Endothelial cell of umbilical vein (primary cell): ENCODE results near the gene MVB12B. TPM values are rescaled to one million over a fixed set of nuclear protein-coding genes. Genes with fewer than 3 reads are reported as not detected.

ENCODE experiments used
- BruUV-seq: library from RNA; stranded (reverse); fragments of 400-500 nt; replicated peaks from 2 replicates; lab custom pipeline; 2021; lab: Mats Ljungman, UMichigan
- CTCF ChIA-PET: fragments of 300-600, 350-600 bp; sonication (Branson Sonifier 250); formaldehyde crosslinking; loops from one replicate; lab custom pipeline; 2021; ENCODE audit warnings: antibody characterized with exemption, inconsistent platforms; lab: Charles Lee
- POLR2A ChIA-PET: fragments of 300-600, 350-600 bp; sonication (Branson Sonifier 250); formaldehyde crosslinking; loops from one replicate; lab custom pipeline; 2021; ENCODE audit warnings: antibody characterized with exemption, inconsistent platforms; lab: Charles Lee
- DNase-seq: peaks from one replicate; pipeline ENCODE4 v3.0.0-alpha.2; 2011; ENCODE audit warnings: low read depth, low spot score
- FAIRE-seq: peaks from 2 replicates; lab custom pipeline; 2011; peaks lifted over from hg19 to GRCh38; lab: Jason Lieb, UNC
- H2AFZ ChIP-seq: 2 replicates; pipeline ENCODE4 v1.6.0; 2012; ENCODE audit warnings: low read depth, low read length, control low read depth, inconsistent platforms
- H3K27ac ChIP-seq: 2 replicates; pipeline ENCODE4 v1.5.1; 2011; ENCODE audit warnings: low read depth, mild to moderate bottlenecking, control low read depth, low read length, moderate library complexity; ENCODE audit not compliant: insufficient read depth
- H3K27me3 ChIP-seq, 2 experiments: 2 replicates each; pipeline versions ENCODE4 v1.6.0 to v1.6.1; 2011; ENCODE audit warnings: low read length in 2 of 2, mixed read lengths in 1 of 2; ENCODE audit not compliant: control insufficient read depth in 2 of 2, insufficient read depth in 2 of 2
- H3K36me3 ChIP-seq, 2 experiments: 2 replicates in 1 of 2; 3 replicates in 1 of 2; pipeline ENCODE4 v1.5.1; 2011; ENCODE audit warnings: low read length in 2 of 2, mild to moderate bottlenecking in 1 of 2, moderate library complexity in 1 of 2; ENCODE audit not compliant: control insufficient read depth in 2 of 2, insufficient read depth in 2 of 2; ENCODE audit errors: extremely low read depth in 1 of 2
- H3K4me1 ChIP-seq: 3 replicates; pipeline ENCODE4 v1.5.1; 2011; ENCODE audit warnings: mild to moderate bottlenecking, low read length; ENCODE audit not compliant: control insufficient read depth, insufficient read depth; ENCODE audit errors: extremely low read depth
- H3K4me2 ChIP-seq: 2 replicates; pipeline ENCODE4 v1.6.1; 2011; ENCODE audit warnings: low read length, control low read depth, mixed read lengths; ENCODE audit not compliant: insufficient read depth
- H3K4me3 ChIP-seq, 3 experiments: fragments of 200-600 bp in 1 of 3; sonication (generic), shearing (Covaris generic) in 1 of 3; replicated peaks in 1 of 3; 2 replicates each; pipeline ENCODE4 v1.5.1; 2011 to 2016; ENCODE audit warnings: control low read depth in 3 of 3, low read length in 3 of 3, mild to moderate bottlenecking in 2 of 3, inconsistent platforms in 1 of 3, low read depth in 1 of 3, moderate library complexity in 1 of 3; ENCODE audit not compliant: insufficient read depth in 1 of 3
- H3K79me2 ChIP-seq: 2 replicates; pipeline ENCODE4 v1.6.0; 2012; ENCODE audit warnings: low read length, inconsistent platforms; ENCODE audit not compliant: control insufficient read depth, insufficient read depth
- H3K9ac ChIP-seq: replicated peaks from 2 replicates; pipeline ENCODE3; 2011; ENCODE audit warnings: low read length, control low read depth; ENCODE audit not compliant: insufficient read depth; ENCODE audit errors: extremely low read depth
- H3K9me1 ChIP-seq: replicated peaks from 3 replicates; pipeline ENCODE4 v1.6.0; 2011; ENCODE audit warnings: mild to moderate bottlenecking, low read length; ENCODE audit not compliant: control insufficient read depth, insufficient read depth; ENCODE audit errors: extremely low read depth
- H3K9me3 ChIP-seq: replicated peaks from 2 replicates; pipeline ENCODE4 v1.5.1; 2012; ENCODE audit warnings: low read length, inconsistent platforms; ENCODE audit not compliant: control insufficient read depth, insufficient read depth
- H4K20me1 ChIP-seq: replicated peaks from 2 replicates; pipeline ENCODE3; 2011; ENCODE audit warnings: mild to moderate bottlenecking, low read length; ENCODE audit not compliant: control insufficient read depth, insufficient read depth; ENCODE audit errors: extremely low read depth
- CTCF ChIP-seq, 2 donors: IDR thresholded peaks; 1 replicate in 1 of 2; 2 replicates in 1 of 2; pipeline ENCODE4 v1.5.1; 2011; ENCODE audit warnings: low read length in 2 of 2, mild to moderate bottlenecking in 2 of 2, moderate library complexity in 2 of 2, control low read depth in 1 of 2, inconsistent platforms in 1 of 2, low read depth in 1 of 2; ENCODE audit not compliant: insufficient read depth in 1 of 2; ENCODE audit errors: extremely low read depth in 1 of 2
- EZH2 ChIP-seq: IDR thresholded peaks from 2 replicates; pipeline ENCODE4 v1.6.1; 2012; ENCODE audit warnings: borderline replicate concordance, low read depth, mild to moderate bottlenecking, moderate library complexity, low read length, inconsistent platforms; ENCODE audit not compliant: severe bottlenecking
- GATA2 ChIP-seq: IDR thresholded peaks from 2 replicates; pipeline ENCODE4 v1.7.0; 2011; ENCODE audit warnings: low read depth, mild to moderate bottlenecking, moderate library complexity, mixed read lengths, low read length; ENCODE audit not compliant: insufficient read length, insufficient read depth
- JUN ChIP-seq: IDR thresholded peaks from 2 replicates; pipeline ENCODE4 v1.6.1; 2011; ENCODE audit warnings: borderline replicate concordance, low read depth; ENCODE audit not compliant: insufficient read length, insufficient read depth
- POLR2AphosphoS5 ChIP-seq: IDR thresholded peaks from 2 replicates; pipeline ENCODE4 v1.6.1; 2012; ENCODE audit warnings: low read depth, mild to moderate bottlenecking, control low read depth, low read length, moderate library complexity; ENCODE audit not compliant: insufficient read depth
- dilution Hi-C: fragments of 300-500 bp; cut with MboI; formaldehyde crosslinking; loops from one replicate; pipeline ENCODE4 v1.15.0; 2019; ENCODE audit warnings: low sequenced_read_pairs; ENCODE audit not compliant: extremely low pct_ligation_motif_present
- intact Hi-C: fragments of 100-400 bp; cut with micrococcal nuclease; formaldehyde crosslinking; loops from one replicate; pipeline ENCODE4 v1.10.0; 2022
- polyA plus RNA-seq, 4 experiments: library from polyadenylated mRNA; depleted of rRNA in 3 of 4; stranded (reverse) in 3 of 4; unstranded in 1 of 4; fragments of >200 nt; gene quantifications; 2 replicates each; pipeline versions ENCODE4 v1.2.1 to v1.2.3, GENCODE V29; 2011 to 2012; ENCODE audit warnings: missing spikeins in 1 of 4
- total RNA-seq: library from RNA; stranded (reverse); gene quantifications from 2 replicates; pipeline ENCODE4 v1.2.3, GENCODE V29; 2021
- TF ChIP-seq, protein P1 (sequence below): IDR thresholded peaks from 2 replicates; pipeline ENCODE4 v1.6.1; 2011; ENCODE audit not compliant: insufficient read depth, insufficient read length

MVB12B gene
- total and polyA plus RNA-seq, 2 donors (not counting 3 experiments of a cell fraction or from before 2014, with no cell fraction given), result 6.6 to 17.3 TPM

GRCh38 chr9:126401581-126401980 lies 75.0 kb downstream of the MVB12B start:
- Histone ChIP-seq H3K79me2 (no peaks in the 10 kb centered on the region), H3K9me1 (no peaks in the 10 kb centered on the region), H3K4me2 (no peak overlapping the region), H3K9me3 (no peaks in the 10 kb centered on the region), H3K4me1 (no peaks in the 10 kb centered on the region), H2AFZ (no peak overlapping the region), H4K20me1 (no peaks in the 10 kb centered on the region), H3K36me3 (peaks cover 0 to 8% of the 10 kb centered on the region in 2 experiments), H3K4me3 (no peak overlapping the region), H3K27me3 (no peaks in the 10 kb centered on the region), H3K27ac (no peak overlapping the region), H3K9ac (no peak overlapping the region)
- ChIA-PET POLR2A (no interaction called here), CTCF (interaction anchor here (1.1 to 7.2 kb wide), 3 partner anchors 89 to 98 kb away, joined by 3 to 188 read pairs (median 91); no protein-coding TSS in a partner anchor)
- DNase-seq (no peak), FAIRE-seq (no peak)
- TF ChIP-seq, protein P1, sequence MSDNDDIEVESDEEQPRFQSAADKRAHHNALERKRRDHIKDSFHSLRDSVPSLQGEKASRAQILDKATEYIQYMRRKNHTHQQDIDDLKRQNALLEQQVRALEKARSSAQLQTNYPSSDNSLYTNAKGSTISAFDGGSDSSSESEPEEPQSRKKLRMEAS, result no peak
- no peak for TF ChIP-seq CTCF (IDR thresholded peaks at IDR 0.05; ENCODE audit: extremely low read depth in 1 of 2, insufficient read depth in 1 of 2, low read depth in 1 of 2, low read length in 2 of 2)
- TF ChIP-seq JUN, result no peak
- no peak for TF ChIP-seq GATA2
- no TSS peak for BruUV-seq
- intact Hi-C loops (no loop called here), dilution Hi-C loops (no loop called here)

DNA sequence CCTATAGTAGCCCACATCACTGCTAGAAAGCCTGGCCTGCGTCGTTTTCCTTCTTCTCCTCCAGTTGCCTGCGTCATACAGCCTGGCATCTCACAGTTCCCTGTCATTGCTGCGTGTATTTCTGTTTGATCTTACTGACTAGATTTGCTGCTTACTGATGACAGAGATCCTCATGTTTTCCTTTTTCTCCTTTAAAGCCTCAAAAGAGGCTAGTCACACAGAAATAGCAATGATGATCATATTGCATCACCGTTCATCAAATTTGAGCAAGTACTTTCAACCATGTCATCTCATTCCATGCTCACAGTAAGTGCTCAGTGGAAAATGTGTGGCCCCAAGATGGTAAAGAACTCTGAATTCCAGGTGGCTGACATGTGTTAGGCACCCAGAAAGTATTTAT lies 76.8 kb downstream of the MVB12B start:
- POLR2A ChIA-PET, result no interaction called here
- dilution Hi-C loops, result no loop called here
- no TSS peak for BruUV-seq

More for the DNA sequence above, 76.8 kb downstream of the MVB12B start:
- Histone ChIP-seq H3K27me3 (no peaks in the 10 kb centered on the region), H3K79me2 (no peaks in the 10 kb centered on the region), H3K27ac (no peak overlapping the region), H3K4me2 (no peak overlapping the region), H3K4me1 (no peaks in the 10 kb centered on the region), H3K9me1 (no peaks in the 10 kb centered on the region), H3K36me3 (peaks cover 0 to 8% of the 10 kb centered on the region in 2 experiments), H3K9ac (no peak overlapping the region), H2AFZ (no peak overlapping the region), H3K9me3 (no peaks in the 10 kb centered on the region), H4K20me1 (no peaks in the 10 kb centered on the region), H3K4me3 (no peak overlapping the region)
- DNase-seq (no peak), FAIRE-seq (no peak)
- CTCF ChIA-PET, result no interaction called here
- intact Hi-C loops, result no loop called here
- no peak for TF ChIP-seq POLR2AphosphoS5
- no peak for TF ChIP-seq EZH2
